HepG2 (cell line): Measurements from ENCODE around the gene CTCF. TPM values are rescaled to one million over a fixed set of nuclear protein-coding genes. Genes with fewer than 3 reads are reported as not detected.

Source experiments
- DMTF1 ChIP-seq: sonication (generic); formaldehyde crosslinking; IDR thresholded peaks from 2 replicates; pipeline ENCODE4 v1.4.0; 2020; ENCODE audit warnings: mild to moderate bottlenecking, missing genetic modification reagents
- ESRRA ChIP-seq: sonication (generic); formaldehyde crosslinking; IDR thresholded peaks from 2 replicates; pipeline ENCODE4 v1.5.1; 2020; ENCODE audit warnings: mild to moderate bottlenecking, low read depth, missing genetic modification reagents
- ETV5 ChIP-seq: IDR thresholded peaks from 2 replicates; pipeline ENCODE4 v1.6.1; 2018; ENCODE audit warnings: missing biosample characterization, missing genetic modification reagents, inconsistent platforms, borderline replicate concordance
- GFI1 ChIP-seq: sonication (generic); formaldehyde crosslinking; IDR thresholded peaks from 2 replicates; pipeline ENCODE4 v1.5.0; 2020; ENCODE audit warnings: missing genetic modification reagents, mild to moderate bottlenecking, borderline replicate concordance
- HDAC6 ChIP-seq: fragments of 200-600 bp; sonication (generic); IDR thresholded peaks from 2 replicates; pipeline ENCODE4 v1.7.0; 2017; ENCODE audit warnings: mild to moderate bottlenecking, antibody characterized with exemption, low read length, low read depth
- MXD4 ChIP-seq: IDR thresholded peaks from 2 replicates; pipeline ENCODE4 v1.6.1; 2016; ENCODE audit warnings: mild to moderate bottlenecking, missing biosample characterization, missing genetic modification reagents
- NFKBIZ ChIP-seq: IDR thresholded peaks from 2 replicates; pipeline ENCODE4 v1.6.1; 2018; ENCODE audit warnings: missing genetic modification reagents, missing compliant biosample characterization
- RFXAP ChIP-seq: sonication (generic); formaldehyde crosslinking; IDR thresholded peaks from 2 replicates; pipeline ENCODE4 v1.4.0; 2020; ENCODE audit warnings: missing genetic modification reagents, borderline replicate concordance
- SMC3 ChIP-seq: IDR thresholded peaks from 2 replicates; pipeline ENCODE4 v1.6.1; 2011; ENCODE audit warnings: low read length, improper control_type of control experiment
- STAG1 ChIP-seq: sonication (generic); formaldehyde crosslinking; IDR thresholded peaks from 2 replicates; pipeline ENCODE4 v1.4.0; 2020; ENCODE audit warnings: missing genetic modification reagents
- TARDBP ChIP-seq: sonication (generic); formaldehyde crosslinking; IDR thresholded peaks from 2 replicates; pipeline ENCODE4 v1.8.0; 2022; ENCODE audit warnings: mild to moderate bottlenecking, missing genetic modification reagents
- ZBTB49 ChIP-seq: sonication (generic); formaldehyde crosslinking; IDR thresholded peaks from 2 replicates; pipeline ENCODE4 v1.4.0; 2020; ENCODE audit warnings: missing genetic modification reagents, borderline replicate concordance
- ZC3H13 ChIP-seq: sonication (generic); formaldehyde crosslinking; IDR thresholded peaks from 2 replicates; pipeline ENCODE4 v1.8.1; 2023; ENCODE audit warnings: mild to moderate bottlenecking, missing genetic modification reagents, moderate library complexity
- ZEB1 ChIP-seq: IDR thresholded peaks from 2 replicates; pipeline ENCODE4 v1.6.1; 2012; ENCODE audit warnings: mild to moderate bottlenecking, low read depth, inconsistent platforms; ENCODE audit not compliant: insufficient replicate concordance
- ZMAT5 ChIP-seq: sonication (generic); formaldehyde crosslinking; IDR thresholded peaks from 2 replicates; pipeline ENCODE4 v1.5.0; 2020; ENCODE audit warnings: mild to moderate bottlenecking, low read depth, missing genetic modification reagents, borderline replicate concordance
- ZNF124 ChIP-seq: sonication (generic); formaldehyde crosslinking; IDR thresholded peaks from 2 replicates; pipeline ENCODE4 v1.4.0; 2020; ENCODE audit warnings: missing genetic modification reagents
- ZNF17 ChIP-seq: sonication (generic); formaldehyde crosslinking; IDR thresholded peaks from 2 replicates; pipeline ENCODE4 v1.5.0; 2020; ENCODE audit warnings: mild to moderate bottlenecking, missing genetic modification reagents
- ZNF331 ChIP-seq: sonication (generic); formaldehyde crosslinking; IDR thresholded peaks from 2 replicates; pipeline ENCODE4 v1.4.0; 2020; ENCODE audit warnings: missing genetic modification reagents
- ZNF598 ChIP-seq: sonication (generic); formaldehyde crosslinking; IDR thresholded peaks from 2 replicates; pipeline ENCODE4 v1.5.1; 2020; ENCODE audit warnings: mild to moderate bottlenecking, missing genetic modification reagents, borderline replicate concordance
- ZNF607 ChIP-seq: sonication (generic); formaldehyde crosslinking; IDR thresholded peaks from 2 replicates; pipeline ENCODE4 v1.5.1; 2020; ENCODE audit warnings: missing genetic modification reagents, mild to moderate bottlenecking, borderline replicate concordance
- polyA plus RNA-seq, 8 experiments: library from polyadenylated mRNA; depleted of rRNA in 3 of 8; stranded (reverse) in 7 of 8; unstranded in 1 of 8; fragments of >200 nt; fragmentation: Illumina TruSeq in 4 of 8; extraction: Trizol in 4 of 8; gene quantifications; 2 replicates each; pipeline versions ENCODE4 v1.2.1 to v1.2.3, GENCODE V29; 2011 to 2016; ENCODE audit warnings: low read depth in 4 of 8, missing spikeins in 1 of 8, mixed read lengths in 1 of 8; ENCODE audit not compliant: insufficient read depth in 1 of 8
- total RNA-seq, 5 experiments: library from RNA; depleted of rRNA; stranded (reverse); fragments of >200 nt; fragmentation: Illumina TruSeq; extraction: Trizol; gene quantifications; 2 replicates each; pipeline ENCODE4 v1.2.3, GENCODE V29; 2016; ENCODE audit warnings: low read depth in 1 of 5

CTCF gene
- total and polyA plus RNA-seq, 2 of the 13 experiments (the other 11 are each of a cell fraction or from before 2014, with no cell fraction given), result 19.5 to 37.5 TPM

DNA sequence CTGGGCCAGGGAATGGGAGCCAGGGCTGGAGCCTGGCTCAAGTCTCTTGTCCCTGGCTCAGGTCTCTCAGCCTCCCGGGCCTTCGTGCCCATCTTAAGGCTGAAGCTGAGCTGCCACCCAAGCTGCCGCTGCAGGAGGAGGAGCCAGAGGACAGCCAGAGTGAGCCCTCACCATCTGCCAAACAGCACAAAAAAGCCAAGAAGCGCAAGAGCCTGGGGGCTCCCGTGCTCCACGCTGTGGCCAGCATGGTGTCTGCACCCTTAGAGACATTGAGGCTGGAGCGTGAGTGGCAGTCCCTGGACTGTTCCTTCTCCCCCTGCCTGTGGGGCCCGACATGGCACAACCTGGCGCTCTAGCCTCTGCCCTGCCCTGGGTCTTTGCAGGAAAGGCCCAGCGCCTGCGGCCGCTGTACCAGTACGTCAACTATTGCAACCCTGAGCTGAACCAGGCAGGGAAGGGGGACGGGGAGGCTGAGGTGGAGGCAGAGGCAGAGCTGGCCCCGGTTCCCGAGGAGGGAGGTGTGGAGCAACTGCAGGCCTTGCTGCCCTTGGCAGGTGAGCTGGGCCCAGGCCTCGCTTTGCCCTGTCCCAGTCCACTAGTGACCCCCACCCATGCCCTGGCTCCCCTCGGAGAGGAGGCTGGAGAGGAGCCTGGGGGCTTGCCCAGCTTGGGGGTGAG is 105.6 kb downstream of the CTCF start (continued):
- TF ChIP-seq DMTF1 (CRISPR knock-in tag) (no peak), MXD4 (CRISPR knock-in tag) (peak; percentile 78), STAG1 (CRISPR knock-in tag) (peak; percentile 86), RFXAP (CRISPR knock-in tag) (peak; percentile 25; the same call in 1 of the 2 replicates), ZC3H13 (CRISPR knock-in tag) (peak; percentile 60; the same call in 1 of the 2 replicates), ZNF331 (CRISPR knock-in tag) (peak; percentile 91), ZNF124 (CRISPR knock-in tag) (peak; percentile 90), GFI1 (peak; percentile 56; the same call in 1 of the 2 replicates), SMC3 (peak; percentile 96), ZNF598 (CRISPR knock-in tag) (peak; percentile 83; the same call in 1 of the 2 replicates), ZMAT5 (CRISPR knock-in tag) (no peak), NFKBIZ (CRISPR knock-in tag) (0 out of 2 replicates have a peak, but pooled peaks have one; percentile 60), ESRRA (CRISPR knock-in tag) (no peak; the same call in 1 of the 2 replicates), ZEB1 (peak; percentile 42), ZNF607 (CRISPR knock-in tag) (no peak; the same call in 1 of the 2 replicates), ZNF17 (CRISPR knock-in tag) (no peak), TARDBP (CRISPR knock-in tag) (peak; percentile 82), ETV5 (CRISPR knock-in tag) (peak; percentile 67), ZBTB49 (no peak), HDAC6 (no peak)
